ENCODE results near the gene CDK4. TPM values are rescaled to one million over a fixed set of nuclear protein-coding genes. Genes with fewer than 3 reads are reported as not detected.
"Not testable (repeated sequence)": the region's sequence is repeated elsewhere in the genome, so short reads cannot be mapped to it uniquely, and the experiment has no call there.

The CDK4 gene
- total and polyA plus RNA-seq, 8 donors = 26.3 to 113 (median 50.5) TPM

- Histone ChIP-seq H3K27me3 (peaks cover 0 to 49% (median 0%) of the 10 kb centered on the region in 3 donors), H3K9me3 (no peaks in the 10 kb centered on the region), H3K4me1 (peaks cover 19 to 27% (median 22%) of the 10 kb centered on the region in 4 donors), H3K27ac (no peak overlapping the region), H3K4me3 (no peak overlapping the region), H3K36me3 (peaks cover 19 to 47% (median 34%) of the 10 kb centered on the region in 4 donors)
- 73 to 81% (median 77%) methylated on average over 8 to 12 of the region's 12 CpGs for WGBS, 5 donors
- peak in 1 of 2 donors; percentile 7 for DNase-seq
- no peak for TF ChIP-seq POLR2AphosphoS5 (IDR thresholded peaks at IDR 0.05)
- no peak for TF ChIP-seq POLR2A (IDR thresholded peaks at IDR 0.05)
- no peak for TF ChIP-seq CTCF (IDR thresholded peaks at IDR 0.05)
- TF ChIP-seq EP300 (IDR thresholded peaks at IDR 0.05) = no peak
- intact Hi-C loops (cut with DNase I; ENCODE audit: low total_unique reads) = no loop called here
Measured at GRCh38 chr12:57724003-57724935, 27.8 kb downstream of the CDK4 start.

DNA sequence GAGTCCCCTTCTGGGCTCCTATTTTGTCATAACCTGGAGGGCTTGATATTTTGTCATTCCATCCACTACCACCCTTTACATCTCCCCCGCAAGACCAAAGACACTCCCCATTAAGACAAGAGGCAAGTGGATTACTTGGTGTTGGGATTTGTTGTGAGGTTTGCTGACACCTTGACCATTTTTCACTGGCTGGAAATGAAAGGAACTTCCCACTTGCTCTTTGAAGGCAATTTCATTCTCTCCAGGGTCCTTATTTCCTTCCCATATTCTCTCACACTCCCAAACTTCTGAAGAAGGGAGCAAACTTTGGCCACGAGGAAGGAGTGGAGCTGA is 28.5 kb downstream of the CDK4 start:
- Histone ChIP-seq H3K27ac (no peak overlapping the region), H3K4me3 (no peak overlapping the region), H3K4me1 (peaks cover 19 to 27% (median 22%) of the 10 kb centered on the region in 4 donors), H3K9me3 (no peaks in the 10 kb centered on the region), H3K36me3 (peaks cover 26 to 54% (median 40%) of the 10 kb centered on the region in 4 donors), H3K27me3 (peaks cover 0 to 47% (median 0%) of the 10 kb centered on the region in 3 donors)
- WGBS, 5 donors = 46 to 70% (median 59%) methylated on average over 2 of the region's 2 CpGs
- intact Hi-C loops (cut with DNase I; ENCODE audit: low total_unique reads) = no loop called here
- TF ChIP-seq POLR2A (IDR thresholded peaks at IDR 0.05) (no peak), CTCF (IDR thresholded peaks at IDR 0.05) (no peak), POLR2AphosphoS5 (IDR thresholded peaks at IDR 0.05) (no peak), EP300 (IDR thresholded peaks at IDR 0.05) (no peak)
- no peak for DNase-seq

DNA sequence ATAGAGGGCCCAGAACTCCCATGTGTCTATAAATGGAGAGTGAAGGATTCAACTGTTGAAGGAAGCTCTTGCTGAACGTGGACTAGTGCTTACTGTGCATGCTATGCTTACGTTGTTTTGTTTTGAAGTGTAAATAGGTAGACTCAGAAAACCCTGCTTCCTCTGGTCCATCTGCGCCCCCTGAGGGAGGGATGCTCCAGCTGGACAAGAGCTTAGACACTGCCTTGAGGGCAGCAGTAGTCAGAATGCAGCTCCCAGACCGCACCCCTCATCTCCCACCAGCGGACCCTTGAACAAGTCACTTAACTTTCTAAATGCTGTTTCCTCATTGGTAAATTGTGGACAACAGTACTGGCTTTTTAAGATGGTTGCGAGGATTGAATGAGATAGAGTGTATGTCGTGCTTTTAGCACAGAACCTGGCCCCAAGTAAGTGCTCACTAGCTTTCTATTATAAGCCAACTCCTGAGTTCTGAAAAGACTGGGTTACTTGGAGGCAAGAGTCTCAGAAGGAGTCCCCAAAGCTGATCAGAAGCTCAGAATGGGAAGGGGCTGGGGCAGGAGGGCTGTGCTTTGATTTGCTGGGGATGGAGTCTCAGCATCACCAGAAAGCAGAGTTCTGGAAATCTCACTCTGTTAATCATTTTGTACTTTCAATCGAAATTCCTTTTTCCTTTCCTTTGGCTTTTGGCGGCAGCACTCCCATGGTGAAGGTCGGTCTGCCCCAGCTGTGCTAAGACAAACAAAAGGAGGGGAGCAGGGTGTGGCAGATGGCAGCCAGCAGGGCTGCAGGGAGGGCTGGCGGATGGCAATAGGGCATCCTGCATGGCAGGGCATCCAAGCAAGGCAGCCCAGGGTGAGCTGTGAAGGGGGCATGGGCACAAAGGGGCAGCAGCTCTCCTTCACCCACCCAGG is 29.1 kb downstream of the CDK4 start:
- Histone ChIP-seq H3K27me3 (peaks cover 0 to 40% (median 0%) of the 10 kb centered on the region in 3 donors), H3K4me3 (no peak overlapping the region), H3K36me3 (peaks cover 32 to 58% (median 47%) of the 10 kb centered on the region in 4 donors), H3K27ac (no peak overlapping the region), H3K9me3 (no peaks in the 10 kb centered on the region), H3K4me1 (peaks cover 19 to 25% (median 22%) of the 10 kb centered on the region in 4 donors)
- WGBS, 5 donors = 52 to 58% (median 55%) methylated on average over 11 of the region's 11 CpGs
- intact Hi-C loops (cut with DNase I; ENCODE audit: low total_unique reads) = no loop called here
- DNase-seq = peak in 1 of 2 donors; percentile 24
- no peak for TF ChIP-seq EP300 (IDR thresholded peaks at IDR 0.05)
- no peak for TF ChIP-seq POLR2AphosphoS5 (IDR thresholded peaks at IDR 0.05)
- TF ChIP-seq POLR2A (IDR thresholded peaks at IDR 0.05) = no peak
- no peak for TF ChIP-seq CTCF (IDR thresholded peaks at IDR 0.05)

DNA sequence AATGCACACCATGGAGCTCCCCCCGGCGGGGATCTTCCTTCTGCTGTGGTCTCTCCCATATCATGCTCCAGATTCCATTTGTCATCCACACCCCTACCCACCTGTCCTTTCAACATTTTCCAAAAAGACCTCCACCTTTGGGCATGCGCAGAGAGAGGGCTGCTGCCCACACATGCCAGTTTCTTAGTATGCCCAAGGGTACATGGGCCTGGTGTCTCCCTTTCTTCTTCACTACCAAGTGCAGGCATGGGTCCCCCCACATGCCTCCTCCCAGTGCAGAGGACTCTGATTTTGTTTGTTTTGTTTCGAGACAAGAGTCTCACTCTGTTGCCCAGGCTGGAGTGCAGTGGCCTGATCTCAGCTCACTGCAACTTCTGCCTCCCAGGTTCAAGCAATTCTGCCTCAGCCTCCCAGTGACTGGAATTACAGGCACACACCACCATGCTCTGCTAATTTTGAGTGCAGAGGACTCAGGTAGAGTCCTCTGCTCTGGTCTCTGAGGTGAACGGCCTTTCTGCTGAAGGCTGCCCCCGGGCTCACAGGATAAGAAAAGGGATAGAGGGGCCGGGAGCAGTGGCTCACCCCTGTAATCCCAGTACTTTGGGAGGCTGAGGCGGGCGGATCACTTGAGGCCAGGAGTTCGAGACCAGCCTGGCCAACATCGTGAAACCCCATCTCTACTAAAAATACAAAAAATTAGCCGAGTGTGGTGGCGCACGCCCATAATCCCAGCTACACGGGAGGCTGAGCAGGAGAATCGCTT is 30.1 kb downstream of the CDK4 start:
- H3K27ac ChIP-seq; intact Hi-C loops (cut with DNase I; ENCODE audit: low total_unique reads); DNase-seq; H3K4me3 ChIP-seq; H3K9me3 ChIP-seq: not testable (repeated sequence)
- Histone ChIP-seq H3K4me1 (peaks cover 14 to 17% (median 16%) of the 10 kb centered on the region in 4 donors), H3K36me3 (peaks cover 40 to 58% (median 53%) of the 10 kb centered on the region in 4 donors), H3K27me3 (peaks cover 0 to 31% (median 0%) of the 10 kb centered on the region in 3 donors)
- WGBS, 5 donors = 90 to 96% (median 95%) methylated on average over 16 of the region's 16 CpGs

All from stomach (tissue), 9 donors.